NCI-H128 (cell line): Measurements from ENCODE around the gene TSPAN14.

Source experiments
- DNase-seq: peaks from one replicate; lab custom pipeline; 2025; ENCODE audit not compliant: unreplicated experiment; lab: John Stamatoyannopoulos, UW

The TSPAN14 gene

GRCh38 chr10:80486785-80487420 is 32.8 kb downstream of the TSPAN14 start:
- no peak for DNase-seq

DNA sequence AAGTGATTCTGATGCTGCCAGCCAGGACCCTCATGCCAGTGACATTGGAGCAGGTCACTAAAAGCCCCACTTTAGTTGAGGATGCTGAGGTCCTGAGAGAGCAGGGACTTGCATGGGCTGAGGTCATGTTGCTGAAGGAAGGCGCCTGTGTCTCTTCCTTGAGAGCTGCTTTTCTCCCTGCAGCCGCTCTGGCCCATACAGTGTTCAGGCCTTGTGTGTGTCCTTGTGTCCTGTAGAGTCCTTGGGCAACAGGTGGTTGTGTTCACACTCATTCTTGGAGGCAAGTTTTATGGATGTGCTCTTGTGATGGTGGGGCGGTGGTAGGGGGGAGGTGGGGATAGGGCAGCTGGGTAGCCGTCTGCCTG is 33.3 kb downstream of the TSPAN14 start:
- no peak for DNase-seq

- no peak for DNase-seq
Observed at GRCh38 chr10:80487791-80488538, 33.9 kb downstream of the TSPAN14 start.

GRCh38 chr10:80488539-80489066 is 34.5 kb downstream of the TSPAN14 start:
- DNase-seq = no peak

DNA sequence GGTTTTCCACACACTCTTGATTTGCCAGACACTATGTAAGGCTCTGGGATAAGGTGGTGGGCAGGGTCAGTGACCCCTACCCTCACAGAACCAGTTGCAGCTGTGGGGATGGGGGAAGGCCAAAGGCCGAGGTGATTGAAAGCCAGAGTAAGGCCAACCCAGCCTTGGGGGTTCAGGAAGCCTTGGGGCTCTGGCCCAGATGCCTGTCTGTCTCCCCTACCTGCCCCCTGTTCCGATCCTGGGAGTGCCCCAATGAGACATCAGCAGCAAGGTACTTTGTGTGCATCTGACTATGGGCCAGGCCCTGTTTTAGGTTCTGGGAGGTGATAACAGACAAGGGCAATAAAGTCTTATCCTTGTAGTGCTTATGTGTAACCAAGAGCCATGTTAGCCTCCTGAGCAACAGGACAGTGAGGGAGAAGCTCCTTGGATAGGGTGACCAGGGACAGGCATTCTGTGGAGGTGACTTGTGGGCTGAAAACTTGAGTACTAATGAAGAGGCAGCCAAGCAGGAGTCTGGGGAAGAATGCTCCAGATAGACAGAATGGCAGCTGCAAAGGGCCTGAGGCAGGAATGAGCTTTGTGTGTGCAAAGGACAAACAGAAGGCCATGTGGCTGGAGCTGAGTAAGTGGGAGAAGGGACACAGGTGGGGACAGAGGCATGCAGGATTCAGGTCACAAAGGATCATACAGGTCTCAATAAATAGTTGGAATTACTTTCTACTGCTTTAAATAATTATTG is 35.4 kb downstream of the TSPAN14 start:
- DNase-seq = no peak

DNA sequence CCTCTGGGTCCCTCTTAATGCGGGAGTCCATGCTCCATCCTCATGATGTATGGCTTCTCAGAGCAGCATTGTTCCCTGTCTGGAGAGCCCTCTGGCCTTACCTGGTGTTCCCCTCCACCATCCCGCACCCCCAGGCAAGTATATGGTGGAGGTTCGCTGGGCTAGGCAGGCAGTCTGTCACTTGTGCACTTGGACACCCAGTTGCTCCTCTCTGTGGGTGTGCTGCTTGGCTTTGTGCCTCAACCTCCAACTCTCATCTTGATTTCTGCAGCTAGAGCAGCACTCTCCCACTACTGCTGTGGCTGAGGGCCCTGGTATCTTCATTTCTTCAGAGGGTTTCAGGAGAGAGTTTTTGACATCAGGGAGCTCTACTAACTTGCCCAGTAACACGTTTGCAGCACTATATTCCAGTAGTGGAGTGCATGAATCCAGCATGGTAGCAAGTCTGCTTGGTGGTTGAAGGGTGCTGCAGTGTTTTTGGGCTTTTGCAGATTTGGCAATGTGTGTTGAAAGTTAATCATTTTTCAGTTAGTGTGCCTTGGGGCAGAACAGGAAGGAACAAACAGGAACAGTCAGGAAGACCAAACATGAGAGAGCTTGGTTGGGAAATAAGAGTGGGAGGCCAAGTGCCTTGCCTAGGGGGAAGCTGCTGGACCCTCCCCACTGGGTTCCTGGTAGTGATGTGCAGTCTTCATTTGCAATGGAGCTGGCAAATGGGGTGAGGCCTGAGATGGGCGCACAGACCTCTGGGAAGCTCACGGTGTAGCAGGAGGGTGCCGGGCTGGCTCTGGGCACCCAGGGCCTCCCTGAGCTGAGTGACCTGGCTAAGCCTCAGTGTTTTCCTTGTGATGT is 37.4 kb downstream of the TSPAN14 start:
- DNase-seq = no peak

DNA sequence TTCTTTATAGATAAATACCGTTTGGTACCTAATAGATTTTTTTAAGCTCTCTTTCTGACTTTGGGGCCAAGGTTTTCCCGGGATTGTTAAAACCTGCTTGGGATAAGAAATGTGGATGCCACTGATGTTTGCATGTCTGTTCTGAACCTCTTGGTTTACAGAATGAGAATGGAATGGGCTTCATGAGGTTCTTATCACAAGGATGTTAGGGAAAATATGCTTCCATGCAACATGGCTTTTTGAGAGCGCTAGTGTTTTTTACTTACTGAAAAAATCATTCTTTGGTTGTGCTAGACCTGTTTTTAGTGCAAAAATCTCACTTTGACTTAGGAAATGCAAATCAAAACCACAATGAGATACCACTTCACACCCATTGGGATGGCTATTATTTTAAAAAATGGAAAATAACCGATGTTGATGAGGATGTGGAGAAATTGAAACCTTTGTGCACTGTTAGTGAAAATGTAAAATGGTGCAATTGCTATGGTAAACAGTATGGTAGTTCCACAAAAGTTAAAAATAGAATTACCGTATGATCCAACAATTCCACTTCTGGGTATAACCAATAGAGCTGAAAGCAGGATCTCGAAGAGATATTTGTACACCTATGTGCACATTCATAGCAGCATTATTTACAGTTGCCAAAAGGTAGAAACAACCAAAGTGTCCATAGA is 38.9 kb downstream of the TSPAN14 start:
- no peak for DNase-seq

GRCh38 chr10:80493522-80494051 is 39.5 kb downstream of the TSPAN14 start:
- DNase-seq = no peak

GRCh38 chr10:80496555-80497172 is 42.6 kb downstream of the TSPAN14 start:
- no peak for DNase-seq

DNA sequence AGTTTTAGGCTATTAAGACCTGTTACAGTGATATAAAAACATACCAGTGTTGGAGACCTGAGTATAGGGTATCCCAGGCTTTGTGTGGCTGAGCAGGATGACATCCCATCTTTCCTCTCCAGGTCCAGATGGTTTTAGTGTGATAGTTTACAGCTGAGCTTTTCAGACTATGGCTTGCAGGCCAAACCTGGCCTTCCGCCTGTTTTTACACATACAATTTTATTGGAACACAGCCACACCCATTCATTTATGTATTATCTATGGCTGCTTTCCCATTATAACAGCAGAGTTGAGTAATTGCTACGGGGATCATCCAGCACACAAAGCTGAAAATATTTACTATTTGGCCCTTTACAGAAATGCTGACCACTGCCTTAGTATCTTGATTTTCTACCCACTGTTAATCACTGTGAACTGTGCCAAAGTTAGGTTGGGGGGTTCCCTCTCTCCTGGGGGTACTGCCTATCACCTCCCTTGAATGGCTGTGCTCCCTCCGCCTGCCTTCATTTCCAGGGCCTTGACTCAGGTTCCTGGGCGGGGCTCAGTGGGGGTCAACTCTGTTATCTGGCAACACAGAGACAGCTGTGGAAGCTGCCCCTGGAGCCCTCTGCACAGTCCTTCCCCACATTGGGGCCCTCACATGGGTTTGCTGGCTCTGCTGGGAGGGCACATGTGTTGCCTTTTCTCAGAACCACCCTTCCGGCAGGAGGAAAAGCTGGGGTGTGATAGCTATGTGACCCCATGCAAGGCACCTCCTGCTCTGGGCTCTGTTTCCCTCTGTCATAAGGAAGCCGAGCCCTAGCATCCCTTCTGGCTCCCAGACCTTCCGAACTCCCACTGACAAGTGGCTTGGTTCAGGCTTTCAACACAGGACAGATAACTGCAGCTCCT is 43.3 kb downstream of the TSPAN14 start:
- no peak for DNase-seq

DNA sequence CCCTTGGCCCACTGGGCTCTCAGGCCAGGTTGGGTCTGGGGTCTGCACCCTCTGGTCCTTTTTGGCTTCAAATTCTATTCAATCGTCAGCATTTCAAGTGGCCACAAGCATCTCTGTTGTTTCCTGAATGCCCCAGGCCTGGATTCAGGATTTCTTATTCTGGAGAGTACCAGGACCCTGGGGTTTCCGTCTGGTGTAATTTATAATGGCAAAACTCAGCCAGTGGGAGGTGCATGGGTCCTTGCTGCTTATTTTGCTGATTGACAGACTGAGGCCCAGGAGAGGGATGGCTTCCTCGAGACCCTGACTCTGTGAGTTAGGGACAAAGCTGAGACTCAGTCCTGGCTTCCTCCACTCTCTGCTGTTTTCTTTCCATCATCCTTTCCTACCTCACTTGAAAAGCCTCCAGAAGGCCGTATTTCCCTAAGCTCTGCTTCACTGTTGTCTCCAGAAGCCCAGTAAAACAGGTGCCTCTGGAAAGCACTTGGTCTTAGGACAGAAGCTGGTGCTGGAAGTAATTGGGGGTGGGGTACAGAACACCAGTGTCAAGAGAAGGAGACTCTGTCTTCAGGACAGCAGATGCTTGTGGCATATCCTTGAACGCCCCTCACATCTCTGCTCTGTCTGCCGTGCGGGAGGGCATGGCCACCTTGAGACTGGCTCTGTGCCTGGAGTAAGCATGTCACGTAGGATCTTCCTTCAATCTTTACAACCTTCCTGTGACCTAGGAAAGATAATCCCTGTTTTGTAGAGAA is 44.1 kb downstream of the TSPAN14 start:
- DNase-seq = no peak

DNA sequence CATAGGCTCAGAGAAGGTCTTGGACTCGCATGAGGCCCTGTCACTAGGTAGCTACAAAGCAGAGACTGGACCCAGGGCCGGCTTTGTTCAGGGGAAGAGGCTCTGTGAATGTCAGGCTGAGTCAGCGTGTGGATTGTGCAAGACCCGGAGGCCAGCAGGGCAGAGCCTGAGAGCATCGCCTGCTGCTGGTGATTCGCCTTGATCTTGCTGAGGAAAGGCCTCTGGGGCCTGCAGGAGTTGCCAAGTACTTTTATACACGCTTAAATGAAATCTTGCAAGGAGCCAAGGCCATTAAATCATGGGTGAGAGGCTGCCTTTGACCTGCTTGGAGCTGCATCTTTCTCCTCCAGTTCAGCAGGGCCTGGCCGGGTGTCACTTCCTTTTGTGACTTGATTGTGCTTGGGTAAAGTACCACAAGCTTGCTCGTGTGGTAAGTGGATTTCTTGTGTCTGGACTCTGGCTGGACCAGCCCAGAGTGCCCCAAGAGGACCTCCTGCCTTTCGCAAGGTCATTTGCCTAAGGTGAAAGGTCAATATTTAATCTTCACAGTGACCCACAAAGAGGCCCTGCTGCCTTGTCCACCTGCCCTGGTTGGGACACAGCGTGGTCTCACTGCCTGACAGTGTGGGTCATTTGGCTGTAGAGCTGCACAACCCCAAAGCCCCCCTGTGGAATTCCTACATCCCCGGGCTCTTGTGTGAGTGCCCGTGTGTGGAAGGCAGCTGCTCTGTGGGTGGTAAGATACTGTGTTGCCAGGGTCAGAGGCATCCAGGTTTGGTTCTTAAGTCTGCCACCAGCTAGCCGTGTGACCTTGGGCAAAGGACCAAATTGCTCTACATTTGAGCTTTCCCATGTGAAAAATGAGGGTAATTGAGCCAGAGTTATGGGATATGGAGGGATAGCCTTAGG is 45.0 kb downstream of the TSPAN14 start:
- DNase-seq = no peak

DNA sequence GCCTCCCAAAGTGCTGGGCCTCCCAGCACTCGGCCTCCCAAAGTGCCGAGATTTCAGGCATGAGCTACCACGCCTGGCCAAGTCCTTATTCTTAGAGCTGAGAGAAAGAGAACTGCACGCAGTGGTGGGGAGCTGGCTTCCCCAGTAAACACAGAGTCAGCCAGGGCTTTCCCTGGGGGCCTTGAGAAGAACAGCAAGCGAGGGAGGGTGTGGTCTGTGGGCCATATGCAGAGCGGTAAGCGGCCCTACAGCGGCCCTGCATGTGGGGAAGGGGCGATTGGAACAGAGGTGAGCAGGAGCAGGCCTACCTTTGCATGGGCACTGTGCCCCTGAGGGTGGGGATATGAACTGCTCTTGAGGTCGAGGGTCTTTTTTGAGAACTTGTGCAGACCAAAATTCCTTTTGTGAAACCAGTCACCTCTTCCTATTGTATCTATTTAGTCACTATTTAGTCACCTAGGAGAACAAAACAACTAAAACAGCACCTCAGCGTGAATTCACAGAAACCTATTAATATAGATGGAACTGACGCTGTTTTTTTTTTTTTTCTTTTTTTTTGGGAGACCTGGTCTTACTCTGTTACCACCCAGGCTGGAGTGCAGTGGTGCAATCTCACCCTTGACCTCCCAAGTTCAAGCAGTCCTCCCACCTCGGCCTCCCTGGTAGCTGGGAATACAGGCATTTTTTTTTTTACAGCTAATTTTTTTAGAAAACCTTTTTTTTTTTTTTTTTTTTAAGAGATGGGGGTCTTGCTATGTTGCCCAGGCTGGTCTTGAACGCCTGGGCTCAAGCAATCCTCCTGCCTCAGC is 46.7 kb downstream of the TSPAN14 start:
- DNase-seq = no peak

DNA sequence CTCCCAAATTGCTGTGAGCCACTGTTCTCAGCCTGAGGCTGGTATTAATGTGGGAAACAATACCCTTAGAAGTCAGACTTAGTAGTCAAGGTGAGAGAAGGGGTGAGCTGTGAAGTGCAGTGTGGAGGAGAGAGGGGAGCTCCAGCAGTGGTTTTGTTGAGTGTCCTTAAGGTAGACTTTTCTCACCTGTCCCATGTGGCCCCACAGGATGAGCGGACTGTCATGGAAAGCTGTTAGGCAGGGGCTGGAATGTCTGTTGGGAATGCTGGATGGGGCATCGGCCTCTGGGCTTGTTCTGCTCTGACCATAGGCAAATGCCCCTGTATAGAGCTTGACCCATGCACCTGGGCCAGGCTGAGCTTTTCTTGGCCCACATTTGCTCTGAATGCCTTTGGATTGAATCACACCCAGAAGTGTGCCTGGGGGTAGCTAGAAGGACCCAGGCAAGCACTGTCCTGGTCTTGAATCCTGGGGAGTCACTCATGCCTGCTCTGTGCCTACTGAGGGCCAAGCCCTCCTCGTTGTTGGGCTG is 47.3 kb downstream of the TSPAN14 start:
- DNase-seq = no peak

DNA sequence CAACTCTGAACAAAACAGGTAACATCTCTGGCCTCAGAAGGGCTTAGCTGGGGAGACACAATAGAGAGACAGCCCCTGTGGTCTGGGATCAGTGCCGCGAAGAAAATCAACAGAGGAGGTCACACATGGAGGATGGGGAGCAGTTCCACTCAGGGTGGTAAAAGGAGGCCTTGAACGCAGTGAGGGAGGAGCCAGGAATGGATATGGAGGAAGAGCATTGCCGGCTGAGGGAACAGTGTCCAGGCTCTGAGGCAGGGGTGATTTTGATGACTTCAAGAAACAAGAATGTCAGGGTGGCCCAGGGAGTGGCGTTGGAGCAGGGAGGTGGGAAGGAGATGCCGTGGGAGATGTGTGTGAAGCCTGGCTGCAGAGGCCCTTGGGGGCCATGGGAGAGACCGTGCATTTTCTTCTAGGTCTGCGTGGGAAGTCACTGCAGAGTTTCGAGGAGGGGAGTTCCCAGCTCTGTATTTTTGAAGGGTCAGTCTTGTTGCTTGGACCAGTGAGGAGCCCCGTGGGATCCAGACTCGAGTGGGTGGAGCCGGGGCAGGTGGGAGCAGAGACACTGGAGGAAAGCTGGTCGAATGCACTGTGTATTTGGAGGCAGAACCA is 47.9 kb downstream of the TSPAN14 start:
- DNase-seq = no peak
